A549 (cell line): ENCODE measurements around the gene EIF2B5.

Source experiments
- JUN ChIP-seq, 2 experiments: fragments of >200 bp; sonication (Bioruptor Twin); formaldehyde crosslinking; IDR thresholded peaks; 2 replicates in 1 of 2; 3 replicates in 1 of 2; pipeline ENCODE4 v1.6.1; 2016 to 2017
- MAFK ChIP-seq: fragments of 450-650 bp; IDR thresholded peaks from 2 replicates; pipeline ENCODE4 v1.6.1; 2014; ENCODE audit not compliant: partially characterized antibody
- MAX ChIP-seq: IDR thresholded peaks from 2 replicates; pipeline ENCODE4 v1.6.1; 2012
- NFE2L2 ChIP-seq: fragments of 150-350 bp; conservative IDR thresholded peaks from 2 replicates; pipeline ENCODE4 v1.6.1; 2014; ENCODE audit warnings: low read length
- NPAS2 ChIP-seq: fragments of 250-450 bp; sonication (Bioruptor Pico); IDR thresholded peaks from 2 replicates; pipeline ENCODE4 v1.8.0; 2022; ENCODE audit warnings: mild to moderate bottlenecking, moderate library complexity, borderline replicate concordance
- POLR2AphosphoS2 ChIP-seq: conservative IDR thresholded peaks from 2 replicates; pipeline ENCODE4 v1.6.1; 2012; ENCODE audit warnings: low read length, improper control_type of control experiment, inconsistent platforms
- TF ChIP-seq, protein P1 (sequence below): fragments of >200 bp; sonication (Bioruptor Twin); formaldehyde crosslinking; IDR thresholded peaks from 3 replicates; pipeline ENCODE4 v1.5.1; 2016

DNA sequence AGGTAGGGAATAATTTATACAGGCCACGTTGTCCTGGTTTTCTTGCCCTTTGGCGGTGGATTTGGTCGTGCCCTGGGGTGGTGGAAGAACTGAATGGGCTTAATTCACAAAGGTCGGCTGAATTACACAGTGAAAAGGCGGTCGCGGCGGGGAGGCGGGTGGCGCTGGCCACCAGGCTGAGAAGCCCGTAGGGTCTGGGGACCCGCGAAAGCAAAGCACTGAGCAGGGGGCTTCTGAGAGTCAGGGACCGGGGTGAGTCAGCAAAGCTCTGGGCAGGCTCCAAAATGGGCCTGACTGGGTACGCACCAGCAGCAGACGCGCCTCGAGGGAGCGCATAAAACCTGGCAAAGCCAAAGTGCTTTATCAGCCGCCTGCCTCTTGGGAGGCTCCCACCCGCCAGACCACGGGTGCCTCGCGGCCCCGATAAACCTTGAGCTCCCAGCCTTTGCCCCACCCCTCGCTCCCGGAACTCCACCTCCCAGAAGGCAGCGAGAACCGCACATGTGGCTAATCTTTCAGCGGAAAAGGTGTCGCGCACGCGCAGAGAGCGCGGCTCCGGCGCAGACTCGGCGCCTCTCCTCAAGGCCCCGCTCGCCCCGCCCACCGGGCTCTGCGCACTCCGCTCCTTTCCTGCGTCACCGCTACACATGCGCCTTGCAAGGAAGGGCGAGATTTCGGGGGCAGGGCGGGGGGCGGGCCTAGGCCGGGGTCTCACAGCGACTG, 50.5 kb downstream of the EIF2B5 start:
- TF ChIP-seq, protein P1, sequence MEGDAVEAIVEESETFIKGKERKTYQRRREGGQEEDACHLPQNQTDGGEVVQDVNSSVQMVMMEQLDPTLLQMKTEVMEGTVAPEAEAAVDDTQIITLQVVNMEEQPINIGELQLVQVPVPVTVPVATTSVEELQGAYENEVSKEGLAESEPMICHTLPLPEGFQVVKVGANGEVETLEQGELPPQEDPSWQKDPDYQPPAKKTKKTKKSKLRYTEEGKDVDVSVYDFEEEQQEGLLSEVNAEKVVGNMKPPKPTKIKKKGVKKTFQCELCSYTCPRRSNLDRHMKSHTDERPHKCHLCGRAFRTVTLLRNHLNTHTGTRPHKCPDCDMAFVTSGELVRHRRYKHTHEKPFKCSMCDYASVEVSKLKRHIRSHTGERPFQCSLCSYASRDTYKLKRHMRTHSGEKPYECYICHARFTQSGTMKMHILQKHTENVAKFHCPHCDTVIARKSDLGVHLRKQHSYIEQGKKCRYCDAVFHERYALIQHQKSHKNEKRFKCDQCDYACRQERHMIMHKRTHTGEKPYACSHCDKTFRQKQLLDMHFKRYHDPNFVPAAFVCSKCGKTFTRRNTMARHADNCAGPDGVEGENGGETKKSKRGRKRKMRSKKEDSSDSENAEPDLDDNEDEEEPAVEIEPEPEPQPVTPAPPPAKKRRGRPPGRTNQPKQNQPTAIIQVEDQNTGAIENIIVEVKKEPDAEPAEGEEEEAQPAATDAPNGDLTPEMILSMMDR, result no peak
- TF ChIP-seq NFE2L2, result no peak
- TF ChIP-seq NPAS2 (CRISPR knock-in tag), result no peak
- TF ChIP-seq JUN (IDR thresholded peaks at IDR 0.05), result peak in 1 of 2 experiments; percentile 61; a peak in 3 of 5 replicates
- peak; percentile 91 for TF ChIP-seq MAX
- TF ChIP-seq POLR2AphosphoS2, result 0 out of 2 replicates have a peak, but pooled peaks have one; percentile 34
- peak; percentile 55 for TF ChIP-seq MAFK
